HG03066 (cell line): ENCODE data around the gene SPATA6.
"Not testable (repeated sequence)": the region's sequence is repeated elsewhere in the genome, so short reads cannot be mapped to it uniquely, and the experiment has no call there.

Experiments used
- ATAC-seq: cut with Tn5 transposase; IDR thresholded peaks from one replicate; pipeline ENCODE4 v1.9.1; 2021; ENCODE audit warnings: low read depth; ENCODE audit not compliant: unreplicated experiment

Gene SPATA6

GRCh38 chr1:48371598-48371997 lies 100.4 kb downstream of the SPATA6 start:
- ATAC-seq: no peak

GRCh38 chr1:48362901-48363300 lies 109.1 kb downstream of the SPATA6 start:
- no peak for ATAC-seq

GRCh38 chr1:48356901-48357300 lies 115.1 kb downstream of the SPATA6 start:
- no peak for ATAC-seq

GRCh38 chr1:48344373-48344772 lies 127.6 kb downstream of the SPATA6 start:
- no peak for ATAC-seq

- ATAC-seq: no peak
Measured at GRCh38 chr1:48341221-48341620, 130.8 kb downstream of the SPATA6 start.

GRCh38 chr1:48338257-48338656 lies 133.7 kb downstream of the SPATA6 start:
- no peak for ATAC-seq

GRCh38 chr1:48333316-48333715 lies 138.7 kb downstream of the SPATA6 start:
- ATAC-seq: no peak

- no peak for ATAC-seq
Measured at GRCh38 chr1:48332115-48332514, 139.9 kb downstream of the SPATA6 start.

- no peak for ATAC-seq
Measured at GRCh38 chr1:48329905-48330304, 142.1 kb downstream of the SPATA6 start.

GRCh38 chr1:48329486-48329885 lies 142.5 kb downstream of the SPATA6 start:
- ATAC-seq: no peak

- not testable (repeated sequence) for ATAC-seq
Measured at GRCh38 chr1:48311829-48312228, 160.2 kb downstream of the SPATA6 start.

GRCh38 chr1:48309564-48310082 lies 162.4 kb downstream of the SPATA6 start:
- no peak for ATAC-seq

GRCh38 chr1:48302652-48303051 lies 169.4 kb downstream of the SPATA6 start:
- ATAC-seq: no peak

GRCh38 chr1:48294656-48295055 lies 177.3 kb downstream of the SPATA6 start:
- no peak for ATAC-seq

GRCh38 chr1:48294094-48294493 lies 177.9 kb downstream of the SPATA6 start:
- not testable (repeated sequence) for ATAC-seq

- ATAC-seq: no peak
Measured at GRCh38 chr1:48292706-48293105, 179.3 kb downstream of the SPATA6 start.

GRCh38 chr1:48291421-48291820 lies 180.6 kb downstream of the SPATA6 start:
- ATAC-seq: no peak

- no peak for ATAC-seq
Measured at GRCh38 chr1:48285525-48285924, 186.5 kb downstream of the SPATA6 start.

GRCh38 chr1:48284696-48285420 lies 187.1 kb downstream of the SPATA6 start:
- not testable (repeated sequence) for ATAC-seq

- ATAC-seq: not testable (repeated sequence)
Measured at GRCh38 chr1:48282329-48282728, 189.7 kb downstream of the SPATA6 start.

- ATAC-seq: not testable (repeated sequence)
Measured at GRCh38 chr1:48277437-48277836, 194.6 kb downstream of the SPATA6 start.

GRCh38 chr1:48266576-48266975 lies 205.4 kb downstream of the SPATA6 start:
- ATAC-seq: no peak
